ENCODE data around the gene CXXC5. TPM values are rescaled to one million over a fixed set of nuclear protein-coding genes. Genes with fewer than 3 reads are reported as not detected.

CXXC5 gene
- total RNA-seq, 1 experiment from 2014 or later: 97.2 TPM

GRCh38 chr5:139660923-139661814 is 13.0 kb downstream of the CXXC5 start:
- POLR2A ChIA-PET: interaction anchor here (1.2 to 2.4 kb wide), 2 partner anchors 24 to 25 kb away, joined by 6 read pairs; no protein-coding TSS in a partner anchor
- CTCF ChIA-PET: interaction anchor here (0.8 to 3.1 kb wide), 12 partner anchors 10 to 127 kb away, joined by 3 to 24 read pairs (median 4); partner anchors contain the start of gene CXXC5
- H3K4me3 Mint-ChIP-seq: no peak overlapping the region

More at GRCh38 chr5:139660923-139661814, 13.0 kb downstream of the CXXC5 start:
- H3K9me3 Mint-ChIP-seq: no peaks in the 10 kb centered on the region
- no peak for TF ChIP-seq ZNF263 (CRISPR knock-in tag; IDR thresholded peaks at IDR 0.05; ENCODE audit: low read depth)
- TF ChIP-seq IRF1 (CRISPR knock-in tag; IDR thresholded peaks at IDR 0.05): no peak
- TF ChIP-seq CTCF (IDR thresholded peaks at IDR 0.05): no peak
- TF ChIP-seq ATF3 (CRISPR knock-in tag; conservative IDR thresholded peaks at IDR 0.05): no peak
- no peak for TF ChIP-seq MLX (CRISPR knock-in tag; IDR thresholded peaks at IDR 0.05)
- TF ChIP-seq ZNF512 (CRISPR knock-in tag; IDR thresholded peaks at IDR 0.05; ENCODE audit: borderline replicate concordance): no peak
- no peak for TF ChIP-seq FOXK1 (CRISPR knock-in tag; IDR thresholded peaks at IDR 0.05)
- TF ChIP-seq NR1H2 (CRISPR knock-in tag; IDR thresholded peaks at IDR 0.05): no peak
- TF ChIP-seq ATF1 (CRISPR knock-in tag; IDR thresholded peaks at IDR 0.05): no peak
- no peak for TF ChIP-seq USF2 (CRISPR knock-in tag; IDR thresholded peaks at IDR 0.05)
- no peak for TF ChIP-seq ZNF425 (CRISPR knock-in tag; conservative IDR thresholded peaks at IDR 0.05)
- no peak for TF ChIP-seq MXD4 (CRISPR knock-in tag; IDR thresholded peaks at IDR 0.05; ENCODE audit: borderline replicate concordance)
- no peak for TF ChIP-seq GRHL2 (CRISPR knock-in tag; IDR thresholded peaks at IDR 0.05; ENCODE audit: insufficient replicate concordance, severe bottlenecking)
- no peak for TF ChIP-seq AFF4 (CRISPR knock-in tag; IDR thresholded peaks at IDR 0.05; ENCODE audit: borderline replicate concordance)
- no peak for TF ChIP-seq ZBTB21 (CRISPR knock-in tag; IDR thresholded peaks at IDR 0.05; ENCODE audit: borderline replicate concordance)
- no peak for TF ChIP-seq RORB (CRISPR knock-in tag; IDR thresholded peaks at IDR 0.05)
- no peak for TF ChIP-seq CDX4 (CRISPR knock-in tag; IDR thresholded peaks at IDR 0.05; ENCODE audit: borderline replicate concordance)
- no peak for TF ChIP-seq TEAD4 (CRISPR knock-in tag; IDR thresholded peaks at IDR 0.05)
- ATAC-seq: peak; percentile 6
- H3K36me3 Mint-ChIP-seq: no peaks in the 10 kb centered on the region
- H3K27me3 Mint-ChIP-seq (ENCODE audit: low read depth): no peaks in the 10 kb centered on the region
- peaks cover 72% of the 10 kb centered on the region for H3K4me1 Mint-ChIP-seq
- H3K27ac Mint-ChIP-seq: peak overlapping the region; percentile 90
- DNase-seq (ENCODE audit: low spot score): no peak
